ELR (cell line): ENCODE measurements around the gene FGF12.
A peak's percentile ranks its signal among the peaks of the same experiment; 100 is the strongest.

Experiments used
- DNase-seq: peaks from one replicate; pipeline ENCODE4 v3.0.0-alpha.2; 2015; ENCODE audit warnings: low read depth

The FGF12 gene

DNA sequence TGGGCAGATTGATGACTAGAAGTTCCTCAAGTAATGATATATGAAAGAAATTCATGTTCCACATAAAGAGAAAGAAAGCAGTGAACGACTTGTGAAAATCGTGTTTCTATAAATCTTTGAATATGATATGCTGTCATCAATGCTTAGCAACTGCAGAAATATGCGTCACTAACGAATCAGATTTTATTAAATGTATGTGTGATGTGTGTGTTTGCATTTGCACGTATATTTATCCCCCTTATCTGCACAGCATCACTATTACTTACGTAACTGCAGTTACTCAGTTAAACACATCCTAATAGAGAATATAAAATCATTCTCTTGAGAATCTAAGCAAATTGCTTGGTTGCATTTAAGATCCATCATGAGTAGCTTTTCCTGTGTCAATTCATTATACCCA, 468.6 kb downstream of the FGF12 start:
- no peak for DNase-seq

DNA sequence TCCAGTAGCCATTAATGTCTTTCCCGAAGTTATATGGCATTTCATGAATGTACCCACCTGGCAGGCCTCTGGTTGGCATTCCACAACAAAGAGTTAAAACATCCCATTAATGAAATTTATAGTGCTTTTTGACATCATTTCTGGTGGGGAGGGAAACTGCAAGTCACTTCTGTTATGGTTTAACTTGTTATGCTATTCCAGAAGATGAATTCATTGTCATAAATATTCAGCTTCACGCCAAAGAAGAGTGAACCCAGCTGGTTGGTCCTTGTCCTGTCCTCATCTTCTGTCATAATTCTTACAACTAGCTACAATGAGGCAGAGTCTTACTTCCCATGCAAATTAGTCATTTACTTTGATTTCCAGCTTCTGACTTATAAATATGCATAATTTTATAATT, 471.5 kb downstream of the FGF12 start:
- no peak for DNase-seq

DNA sequence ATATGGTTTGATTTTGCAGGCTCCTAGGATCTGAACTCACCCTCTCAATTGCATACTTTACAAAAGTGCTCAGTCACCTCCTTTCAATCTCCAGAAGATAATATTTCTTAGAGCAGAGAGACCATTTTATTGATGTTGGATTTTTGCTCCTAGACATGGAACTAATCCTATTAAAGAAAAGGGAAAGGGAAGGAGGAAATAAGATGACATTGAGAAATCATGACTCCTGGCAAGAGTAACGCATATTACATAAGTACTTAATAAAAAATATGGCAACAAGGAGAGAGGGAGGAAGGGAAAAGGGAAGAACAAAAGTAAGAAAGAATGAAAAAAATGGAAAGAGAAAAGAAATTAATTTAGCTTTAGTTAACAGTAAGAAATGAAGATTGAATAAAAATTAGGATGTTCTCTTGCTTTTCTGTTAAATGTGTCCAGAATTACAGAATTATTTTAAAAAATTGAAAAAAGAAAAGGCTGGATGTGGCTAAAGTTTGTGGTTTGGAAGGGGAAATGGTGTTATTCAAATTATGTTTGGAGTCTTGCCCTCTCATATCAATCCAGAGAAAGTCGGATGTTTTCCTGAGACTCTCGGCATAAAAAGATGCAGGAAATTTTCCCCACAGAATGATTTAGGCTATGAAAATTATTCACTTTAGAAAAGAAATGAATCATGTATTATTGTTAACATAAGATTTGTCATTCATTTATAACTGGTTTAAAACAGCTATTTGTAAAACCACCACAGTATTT, 474.0 kb downstream of the FGF12 start:
- no peak for DNase-seq

DNA sequence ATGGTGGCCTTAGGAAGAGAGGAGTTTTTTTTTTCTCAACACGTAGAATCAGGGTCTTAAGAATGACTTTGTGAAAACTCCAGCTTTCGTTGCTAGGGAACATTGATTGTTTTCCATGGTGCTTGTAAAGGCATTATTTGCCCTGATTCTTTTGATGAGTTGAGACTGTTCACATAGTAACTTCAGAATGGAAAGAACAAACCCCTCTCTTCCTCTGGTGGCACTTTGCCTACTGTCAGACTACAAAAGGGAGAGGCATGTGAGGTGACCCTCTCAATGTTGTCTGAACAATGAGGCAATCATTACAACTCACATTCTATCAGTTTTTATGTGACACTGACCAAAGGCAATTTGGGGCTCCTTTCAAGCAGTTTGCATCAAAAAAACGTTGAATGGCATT, 477.8 kb downstream of the FGF12 start:
- no peak for DNase-seq

DNA sequence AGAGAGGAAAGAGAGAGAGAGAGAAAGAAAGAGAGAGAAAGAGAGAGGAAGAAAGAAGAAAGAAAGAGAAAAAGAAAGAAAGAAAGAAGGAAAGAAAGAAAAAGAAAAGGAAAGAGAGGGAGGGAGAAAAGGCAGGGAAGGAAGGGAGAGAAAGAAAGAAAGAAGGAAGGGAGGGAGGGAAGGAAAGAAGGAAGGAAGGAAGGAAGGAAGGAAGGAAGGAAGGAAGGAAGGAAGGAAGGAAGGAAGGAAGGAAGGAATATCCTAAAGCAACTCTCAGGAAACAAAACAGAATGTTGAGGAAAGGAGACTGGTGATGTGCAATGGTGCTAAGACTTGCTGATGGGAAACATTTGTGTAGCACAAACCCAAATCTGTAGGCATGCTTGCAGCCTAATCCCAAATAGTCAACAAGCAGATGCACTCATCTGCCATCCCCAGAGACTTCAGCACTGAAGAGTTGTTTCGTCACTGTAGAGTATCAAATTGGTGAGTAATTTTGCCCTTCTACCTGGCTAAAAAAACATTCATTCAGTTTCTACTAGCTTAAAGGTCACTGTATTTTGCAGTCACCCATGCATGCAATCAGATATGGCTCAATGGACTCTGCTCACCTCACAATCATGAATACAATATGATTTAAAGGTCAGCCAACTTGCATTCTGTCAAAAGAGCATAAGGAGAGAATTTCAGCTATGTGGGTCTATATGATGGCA, 480.3 kb downstream of the FGF12 start:
- no peak for DNase-seq

DNA sequence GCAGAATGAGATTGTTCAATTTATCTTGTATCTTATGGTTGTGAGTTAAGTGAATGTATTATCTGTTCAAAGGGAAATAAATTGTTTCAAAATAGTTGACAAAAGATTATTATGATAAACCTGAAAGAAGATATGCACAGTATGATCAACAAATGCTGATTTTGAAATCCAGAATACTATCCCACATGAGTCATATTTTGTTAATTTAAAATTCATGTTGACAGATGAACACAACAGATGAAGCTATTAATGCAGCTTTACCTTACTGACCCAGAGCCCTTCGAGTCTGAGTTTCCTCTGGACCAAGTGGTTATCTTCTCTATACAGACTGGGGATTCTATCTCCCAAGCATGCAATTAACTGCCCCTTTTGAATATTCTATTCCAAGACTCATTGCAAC, 482.8 kb downstream of the FGF12 start:
- DNase-seq, result no peak

DNA sequence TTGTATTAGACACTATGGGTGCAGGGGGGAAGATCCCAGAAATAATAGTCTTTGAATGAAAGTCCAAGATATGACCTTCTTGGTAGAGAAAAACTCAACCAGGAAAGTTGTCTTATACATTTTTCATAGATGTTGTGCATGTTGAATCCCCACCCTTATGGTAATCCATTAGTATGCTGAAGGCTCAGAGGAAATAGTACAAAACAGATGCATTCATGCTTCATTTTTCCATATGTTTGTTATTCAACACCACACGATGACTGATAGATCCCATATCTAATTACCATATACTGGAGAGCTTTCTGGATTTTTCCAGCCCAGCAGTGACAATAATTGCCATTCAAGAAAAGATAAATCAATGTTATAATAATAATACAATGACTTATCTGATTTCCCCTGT, 487.4 kb downstream of the FGF12 start:
- no peak for DNase-seq

DNA sequence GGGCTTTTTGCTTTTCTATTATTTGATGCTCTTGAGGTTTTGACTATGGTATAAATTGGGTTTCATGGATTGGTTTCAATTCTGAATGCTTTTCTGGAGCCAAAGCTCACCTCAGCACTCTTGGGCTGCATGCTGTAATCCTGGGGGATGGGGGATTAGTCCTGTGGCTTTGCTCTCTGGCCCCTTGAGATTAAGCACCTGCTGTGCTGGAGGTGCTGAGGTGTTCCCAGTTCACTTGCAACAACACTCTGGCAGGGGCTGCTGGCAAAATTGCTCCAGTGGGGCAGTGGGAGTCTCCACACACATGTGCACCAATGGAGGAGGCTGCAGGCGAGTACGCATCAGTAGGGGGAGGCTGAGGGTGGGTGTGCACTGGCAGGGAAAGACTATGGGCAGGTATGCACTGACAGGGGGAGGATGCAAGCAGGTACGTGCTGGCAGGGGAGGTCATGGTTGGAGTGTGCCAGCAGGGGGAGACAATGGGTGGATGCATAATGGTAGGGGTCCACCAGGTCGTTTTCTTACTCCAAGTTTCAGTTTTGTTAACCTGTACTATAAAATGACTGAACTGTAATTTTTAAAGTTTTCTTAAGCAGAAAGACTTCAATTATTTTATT, 489.2 kb downstream of the FGF12 start:
- DNase-seq, result no peak

DNA sequence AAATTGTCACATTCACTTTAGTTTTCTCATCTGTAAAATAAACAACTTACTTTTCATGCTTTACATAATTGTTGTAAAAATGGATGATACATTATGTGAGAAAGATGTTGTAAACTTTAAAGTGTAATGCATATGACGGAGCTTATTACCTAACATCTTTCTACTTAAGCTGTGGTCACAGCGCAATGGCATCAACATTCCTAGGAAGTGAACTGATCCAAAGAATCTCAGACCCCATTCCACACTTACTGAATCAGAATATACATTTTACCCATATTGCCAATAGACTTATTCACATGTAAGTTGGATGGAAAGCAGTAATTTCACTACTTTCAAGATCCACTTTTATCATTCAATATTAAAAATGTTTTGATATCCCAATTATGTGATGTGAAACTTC, 497.5 kb downstream of the FGF12 start:
- peak; percentile 91 for DNase-seq

DNA sequence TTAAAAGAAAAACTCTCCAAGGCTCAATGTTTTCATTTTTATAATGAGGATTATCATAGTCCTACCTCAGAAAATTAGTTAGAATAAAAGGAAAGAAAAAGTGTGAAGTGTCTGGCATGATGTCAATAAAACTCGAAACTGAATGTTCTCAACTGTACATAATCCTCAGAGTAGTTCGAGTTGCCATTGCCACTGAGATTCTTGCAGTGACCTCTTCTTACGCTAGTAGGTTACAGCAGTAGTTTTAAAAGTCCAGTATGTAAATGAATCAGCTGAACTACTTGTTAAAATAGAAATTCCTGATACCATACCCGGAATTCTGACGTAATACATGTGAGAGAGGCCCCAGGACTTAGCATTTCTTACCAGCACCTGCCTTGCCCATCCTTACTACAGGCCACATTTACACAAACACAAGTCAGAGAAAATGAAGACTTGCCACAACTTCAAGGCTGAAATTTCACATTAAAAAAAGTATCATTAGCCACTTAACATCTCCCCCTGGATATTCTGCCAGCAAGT, 502.6 kb downstream of the FGF12 start:
- peak; percentile 24 for DNase-seq

DNA sequence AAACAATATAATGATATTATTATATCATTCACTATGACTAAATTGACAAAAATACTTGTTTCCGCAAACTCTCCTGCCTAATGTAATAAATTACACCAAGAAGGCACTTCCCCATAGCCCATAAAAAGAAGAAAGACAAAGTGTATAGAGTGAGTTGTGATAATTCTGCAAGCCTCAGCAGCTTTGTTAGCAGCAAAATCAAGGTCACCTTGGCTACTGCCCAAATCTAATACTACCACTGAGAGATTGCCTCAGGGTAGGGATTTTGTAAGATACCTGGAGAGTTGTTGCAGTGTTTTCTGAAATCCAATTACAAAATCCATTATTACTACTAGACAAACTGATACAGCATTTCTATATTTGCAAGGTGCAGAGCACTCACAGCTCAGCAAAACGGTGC, 503.5 kb downstream of the FGF12 start:
- DNase-seq, result no peak

DNA sequence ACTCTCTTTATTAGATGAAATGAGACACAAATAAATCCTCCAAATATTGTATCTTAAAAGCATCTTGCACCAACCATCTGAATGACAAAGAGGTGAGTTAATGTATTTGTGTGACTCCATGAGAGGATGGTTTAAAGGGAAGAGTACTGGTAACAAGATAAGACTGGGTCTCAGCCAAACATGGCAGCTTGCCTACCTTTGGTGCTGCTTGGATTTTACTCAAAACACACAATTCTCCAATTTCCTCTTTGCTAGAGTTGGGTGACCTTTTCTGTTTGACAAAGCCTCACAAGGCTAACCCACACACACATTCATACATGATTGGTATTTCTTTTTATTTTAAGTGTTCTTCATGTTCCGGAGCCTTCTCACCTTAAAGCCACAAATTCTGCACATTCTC, 506.4 kb downstream of the FGF12 start:
- no peak for DNase-seq

DNA sequence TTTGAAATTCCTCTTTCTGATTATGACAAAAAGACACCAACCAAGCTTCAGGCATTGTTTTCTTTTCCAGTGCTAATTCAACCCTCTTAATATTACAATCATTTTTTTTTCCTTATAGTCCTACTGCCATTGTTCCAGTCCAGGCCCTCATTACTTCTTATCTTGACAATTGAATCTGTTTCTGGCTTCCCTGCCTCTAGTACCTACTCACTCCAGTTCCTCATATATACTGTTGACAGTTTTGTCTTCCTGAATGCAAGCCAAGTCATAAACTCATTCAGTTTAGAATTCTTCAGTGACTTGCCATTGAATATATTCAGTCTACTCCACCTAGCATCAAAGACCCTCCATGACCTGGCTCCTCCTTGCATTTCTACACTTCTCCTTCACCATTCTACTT, 507.4 kb downstream of the FGF12 start:
- no peak for DNase-seq

DNA sequence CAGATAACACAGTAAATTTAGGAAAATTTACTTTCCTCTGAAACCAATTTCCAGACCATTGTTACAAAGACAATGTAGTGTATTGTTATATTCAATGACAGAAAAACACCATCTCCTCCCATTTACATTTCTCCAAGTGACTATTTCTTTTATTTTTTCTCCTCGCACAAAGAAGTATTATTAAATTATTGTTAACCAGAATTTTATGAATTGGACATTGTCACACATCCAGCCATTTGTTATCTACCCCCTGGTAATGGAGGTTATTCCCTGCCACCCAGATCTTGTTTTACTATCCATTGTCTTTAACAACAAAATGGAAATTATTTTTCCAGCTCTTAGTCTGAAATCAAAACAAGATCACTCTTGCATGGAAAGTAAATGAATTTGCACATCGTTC, 511.3 kb downstream of the FGF12 start:
- no peak for DNase-seq

DNA sequence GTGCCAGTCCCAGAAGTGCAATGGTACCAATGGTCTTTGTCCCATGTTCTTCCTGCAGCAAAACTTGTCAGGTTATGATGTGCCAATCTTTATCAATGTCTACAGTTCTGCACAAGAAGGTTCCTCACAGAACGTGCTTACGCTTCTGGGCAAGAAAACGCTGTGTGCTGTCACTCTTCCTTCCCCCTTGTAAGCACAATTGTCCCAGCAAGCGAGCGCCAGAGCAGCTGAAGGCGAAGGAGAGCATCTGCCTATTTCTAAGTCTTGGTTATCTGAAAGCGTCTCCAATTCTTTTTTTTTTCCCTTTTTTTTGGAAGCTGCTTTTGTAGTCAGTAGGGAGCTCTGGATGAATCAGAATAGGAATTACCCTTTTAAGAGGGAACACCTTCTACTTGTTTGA, 514.4 kb downstream of the FGF12 start:
- DNase-seq, result no peak

DNA sequence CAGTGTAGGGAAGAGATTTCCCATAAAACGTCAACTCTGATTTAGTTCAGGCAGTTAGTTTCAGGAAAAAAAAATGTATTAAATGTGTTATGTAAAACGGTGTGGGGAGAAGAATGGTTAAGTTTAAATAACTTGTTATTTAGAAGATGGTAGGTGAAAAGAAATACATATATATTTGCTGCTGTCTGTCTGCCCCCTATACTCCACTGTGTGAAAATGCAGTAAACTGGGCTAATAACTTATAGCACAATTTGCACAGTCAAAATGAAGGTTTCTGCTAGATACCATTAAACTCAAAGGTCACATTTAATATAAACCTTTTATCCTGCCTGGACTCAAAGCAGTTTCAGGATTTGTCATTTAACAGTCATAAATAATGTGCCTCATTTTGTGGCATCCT, 515.0 kb downstream of the FGF12 start:
- peak; percentile 37 for DNase-seq

DNA sequence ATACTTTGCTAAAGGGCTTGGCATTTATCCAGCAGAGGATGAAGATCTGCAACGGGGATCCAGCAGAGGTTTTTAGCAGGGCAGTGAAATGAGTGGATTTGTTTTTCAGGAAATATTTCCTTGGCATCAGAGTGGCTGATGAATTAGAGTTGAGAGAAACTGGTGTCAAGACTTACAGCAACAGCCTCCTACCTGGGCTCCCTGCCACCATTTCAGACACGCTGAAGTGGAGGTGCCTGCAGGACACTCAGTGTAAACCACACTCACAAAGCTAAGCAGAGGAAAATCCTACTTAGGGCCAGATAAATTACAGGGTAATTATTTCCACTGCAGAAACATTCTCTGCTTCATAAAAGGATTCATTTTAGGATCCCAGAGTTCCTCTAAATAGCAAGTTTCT, 519.7 kb downstream of the FGF12 start:
- DNase-seq, result peak; percentile 19

DNA sequence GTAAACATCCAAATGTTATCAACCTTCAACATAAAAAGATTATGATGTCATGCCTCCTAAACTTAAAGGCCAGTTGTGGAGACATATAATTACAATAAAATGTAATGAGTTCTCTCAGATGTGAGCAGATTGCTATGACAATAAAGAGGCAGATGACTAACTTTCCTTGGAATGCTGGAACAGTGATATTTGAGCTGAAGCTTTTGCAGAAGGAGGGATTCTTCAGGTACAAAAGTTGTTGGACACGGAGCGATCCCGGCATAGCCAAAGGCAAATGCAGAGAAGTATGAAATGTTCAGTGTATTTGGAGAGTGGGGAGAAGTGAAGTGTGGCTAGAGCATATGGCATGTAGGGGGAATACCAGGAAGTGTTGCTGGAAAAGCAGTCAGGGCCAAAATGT, 520.1 kb downstream of the FGF12 start:
- DNase-seq, result peak; percentile 54

DNA sequence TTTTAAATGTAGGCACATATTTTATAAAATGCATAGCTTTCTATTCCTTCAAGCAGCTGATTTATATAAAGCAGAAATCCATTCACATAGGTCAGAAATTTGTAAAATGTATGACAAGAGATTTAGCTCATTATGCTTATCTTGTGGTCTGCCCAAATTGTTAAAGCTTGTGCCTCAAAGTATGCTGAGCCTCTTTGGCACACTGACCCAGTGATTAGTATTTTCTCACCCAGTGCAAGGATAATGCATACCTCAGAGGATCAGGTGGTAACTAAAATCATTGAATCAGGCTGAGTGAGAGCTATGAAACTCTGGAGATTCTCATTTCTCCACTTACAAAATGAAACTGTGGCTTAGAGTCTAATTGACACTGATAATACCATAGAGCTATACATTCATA, 533.3 kb downstream of the FGF12 start:
- DNase-seq, result no peak

DNA sequence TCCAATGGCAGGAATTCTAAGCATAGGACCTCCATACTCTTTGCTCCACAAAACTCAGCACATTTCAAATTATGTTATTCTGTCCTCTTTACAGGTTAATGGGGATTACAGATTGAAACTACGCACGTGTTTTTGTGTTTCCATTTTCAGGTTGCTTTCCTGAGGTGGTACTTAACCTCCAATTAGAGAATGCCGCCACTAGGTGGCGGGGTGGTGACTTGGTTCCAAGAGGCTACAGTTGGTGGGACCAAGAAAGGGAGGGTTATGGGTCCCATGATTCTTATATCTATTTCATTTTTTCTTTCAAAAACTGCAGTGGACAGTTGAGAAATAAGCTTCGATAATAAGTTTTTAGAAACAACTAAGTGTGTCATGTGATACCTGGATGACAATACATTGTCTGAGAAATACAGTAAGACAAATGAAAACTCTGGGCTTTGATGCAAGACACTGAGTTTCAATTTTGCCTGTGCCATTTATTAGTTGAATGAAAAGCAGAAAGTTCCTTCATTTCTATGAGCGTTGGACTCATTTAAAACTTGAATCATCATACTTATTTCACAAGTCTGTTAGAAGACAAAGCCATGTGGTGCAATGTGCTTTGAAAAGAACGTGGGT, 539.0 kb downstream of the FGF12 start:
- peak; percentile 65 for DNase-seq

DNA sequence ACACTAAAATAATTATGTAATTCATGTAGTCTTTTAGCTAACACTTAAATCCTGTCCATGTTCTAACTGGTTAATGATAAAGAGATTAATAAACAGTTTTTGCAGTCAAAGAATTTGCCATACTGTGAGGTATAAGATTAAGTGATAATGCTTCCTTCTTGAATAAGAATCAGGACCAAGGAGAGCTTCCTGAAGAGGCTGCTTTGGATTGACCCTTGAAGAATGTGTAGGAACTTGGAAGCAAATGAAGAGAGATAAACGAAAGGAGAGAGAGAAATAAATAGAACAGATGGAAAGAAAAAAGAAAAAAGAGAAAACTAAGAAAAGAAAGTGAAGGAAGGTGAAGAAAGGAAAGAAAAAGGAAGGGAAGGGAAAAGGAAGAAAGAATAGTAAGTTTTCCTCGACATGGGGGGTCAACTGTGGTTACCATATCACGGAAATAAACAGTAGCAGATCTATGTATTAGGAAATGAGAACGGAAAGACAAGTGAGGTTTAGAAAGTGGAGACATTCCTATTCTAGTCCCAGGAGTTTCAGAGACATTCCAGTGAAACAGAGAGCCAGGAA, 539.8 kb downstream of the FGF12 start:
- DNase-seq, result peak; percentile 26

DNA sequence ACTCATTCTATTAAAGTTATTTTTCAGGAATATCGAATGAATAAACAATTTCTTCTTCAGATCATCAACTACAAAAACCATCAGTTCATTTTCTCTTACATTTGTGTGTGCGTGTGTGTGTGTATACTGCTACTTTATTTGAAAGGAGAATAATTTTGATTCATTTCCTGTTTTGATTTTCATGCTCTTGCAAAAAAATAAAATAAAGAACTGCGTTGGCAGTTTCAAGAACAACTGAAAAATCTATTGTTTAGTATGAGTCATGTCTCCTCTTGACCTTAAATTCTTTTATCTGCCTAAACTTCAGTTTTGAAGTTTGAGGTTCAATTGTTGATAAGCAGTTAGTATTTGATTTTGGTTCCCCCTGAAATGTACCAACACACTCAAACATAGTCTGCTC, 540.8 kb downstream of the FGF12 start:
- peak; percentile 27 for DNase-seq
